Sigmoid colon (tissue), 7 donors: ENCODE measurements around the gene PRPH2. TPM values are rescaled to one million over a fixed set of nuclear protein-coding genes. Genes with fewer than 3 reads are reported as not detected.
"Not testable (repeated sequence)": the region's sequence is repeated elsewhere in the genome, so short reads cannot be mapped to it uniquely, and the experiment has no call there.

Source experiments
- DNase-seq: peaks from one replicate; pipeline ENCODE4 v3.0.0-alpha.2; 2019
- H3K27ac ChIP-seq, 4 donors: fragments of 200-600 bp; sonication (generic); one replicate each; pipeline ENCODE4 v1.5.1; 2016 to 2019; ENCODE audit warnings: mild to moderate bottlenecking in 1 of 4
- H3K27me3 ChIP-seq, 3 donors: fragments of 200-600 bp; sonication (generic); one replicate each; pipeline ENCODE4 v1.5.1; 2019; ENCODE audit warnings: mild to moderate bottlenecking in 1 of 3
- H3K36me3 ChIP-seq, 4 donors: fragments of 200-600 bp; sonication (generic); one replicate each; pipeline ENCODE4 v1.5.1; 2016 to 2019
- H3K4me1 ChIP-seq, 4 donors: fragments of 200-600 bp; sonication (generic); one replicate each; pipeline ENCODE4 v1.5.1; 2017 to 2019
- H3K4me3 ChIP-seq, 4 donors: fragments of 200-600 bp; sonication (generic); one replicate each; pipeline ENCODE4 v1.5.1; 2017 to 2019; ENCODE audit warnings: mild to moderate bottlenecking in 2 of 4, moderate library complexity in 1 of 4
- H3K9me3 ChIP-seq, 4 donors: fragments of 200-600 bp in 3 of 4; sonication (generic) in 3 of 4; one replicate each; pipeline versions ENCODE4 v1.5.1 to v1.6.1; 2013 to 2019
- CTCF ChIP-seq, 4 experiments: fragments of 450-650 bp in 3 of 4; fragments of 200-600 bp in 1 of 4; IDR thresholded peaks; one replicate each; pipeline ENCODE4 v1.5.1; 2016 to 2019; ENCODE audit warnings: antibody characterized with exemption in 4 of 4, mild to moderate bottlenecking in 3 of 4, moderate library complexity in 2 of 4
- EP300 ChIP-seq, 4 donors: sonication (generic); formaldehyde crosslinking; IDR thresholded peaks; one replicate each; pipeline ENCODE4 v1.6.1; 2017; ENCODE audit warnings: antibody characterized with exemption in 4 of 4
- POLR2A ChIP-seq, 2 donors: fragments of 450-650 bp; IDR thresholded peaks; one replicate each; pipeline ENCODE4 v1.6.1; 2016; ENCODE audit warnings: antibody characterized with exemption in 2 of 2, mild to moderate bottlenecking in 2 of 2, moderate library complexity in 2 of 2
- POLR2AphosphoS5 ChIP-seq, 4 donors: sonication (generic); formaldehyde crosslinking; IDR thresholded peaks; one replicate each; pipeline ENCODE4 v1.6.1; 2017; ENCODE audit warnings: antibody characterized with exemption in 4 of 4
- WGBS, 2 donors: extraction: QIAGEN DNeasy Blood & Tissue Kit; methylation state at CpG; one replicate each; pipeline ENCODE4 v1.1.7; 2013; 5-methylcytosine and 5-hydroxymethylcytosine counted together
- intact Hi-C: fragments of 100-400 bp; cut with DNase I; formaldehyde crosslinking; loops from one replicate; pipeline ENCODE4 v1.15.1; 2023
- polyA plus RNA-seq, 3 donors: library from polyadenylated mRNA; stranded (reverse); fragments of 200-250 nt; gene quantifications; one replicate each; pipeline ENCODE4 v1.2.3, GENCODE V29; 2013
- total RNA-seq, 4 donors: library from RNA; depleted of rRNA; stranded (reverse); fragments of >200 nt; gene quantifications; one replicate each; pipeline ENCODE4 v1.1.0, GENCODE V29; 2016
- donor health status: healthy with polysubstance abuse.
- donor health status: Bipolar disorder and iron deficiency.
- donor health status: healthy.

The PRPH2 gene
- total and polyA plus RNA-seq, 7 donors: under 0.01 to 3.5 (median 0.71) TPM; not detected in 1

- Histone ChIP-seq H3K27me3 (no peaks in the 10 kb centered on the region), H3K9me3 (no peaks in the 10 kb centered on the region), H3K27ac (peak overlapping the region in 3 of 4 donors; percentile 69 to 75 (median 69)), H3K4me3 (no peak overlapping the region), H3K4me1 (peaks cover 0 to 38% (median 24%) of the 10 kb centered on the region in 4 donors), H3K36me3 (peaks cover 16 to 80% (median 42%) of the 10 kb centered on the region in 4 donors)
- no peak for TF ChIP-seq EP300 (IDR thresholded peaks at IDR 0.05)
- intact Hi-C loops: loop anchor here (5.0 kb wide), 1 partner anchor 36 kb away; no protein-coding TSS in a partner anchor
- 70 to 77% methylated on average over 2 of the region's 2 CpGs for WGBS, 2 donors
- no peak for DNase-seq
Measured at GRCh38 chr6:42690872-42691271, 31.5 kb downstream of the PRPH2 start.

- WGBS, 2 donors: 94 to 95% methylated on average over 5 of the region's 5 CpGs
- Histone ChIP-seq H3K27me3 (no peaks in the 10 kb centered on the region), H3K27ac (peak overlapping the region in 1 of 4 donors; percentile 21), H3K4me1 (peaks cover 0 to 34% (median 23%) of the 10 kb centered on the region in 4 donors), H3K36me3 (peaks cover 20 to 86% (median 48%) of the 10 kb centered on the region in 4 donors), H3K9me3 (no peaks in the 10 kb centered on the region), H3K4me3 (no peak overlapping the region)
- no peak for DNase-seq
- no peak for TF ChIP-seq POLR2A (IDR thresholded peaks at IDR 0.05)
- intact Hi-C loops: loop anchor here (5.0 kb wide), 1 partner anchor 37 kb away; no protein-coding TSS in a partner anchor
Measured at GRCh38 chr6:42690151-42690702, 32.2 kb downstream of the PRPH2 start.

- peaks cover 25 to 95% (median 54%) of the 10 kb centered on the region in 4 donors for H3K36me3 ChIP-seq
- intact Hi-C loops: no loop called here
- no peak for DNase-seq
- no peak overlapping the region for H3K4me3 ChIP-seq
- no peaks in the 10 kb centered on the region for H3K27me3 ChIP-seq
- 96% methylated on average over 7 of the region's 7 CpGs for WGBS, 2 donors
- no peak overlapping the region for H3K27ac ChIP-seq
- no peaks in the 10 kb centered on the region for H3K9me3 ChIP-seq
- peaks cover 0 to 26% (median 18%) of the 10 kb centered on the region in 4 donors for H3K4me1 ChIP-seq
- no peak for TF ChIP-seq POLR2A (IDR thresholded peaks at IDR 0.05)
- no peak for TF ChIP-seq POLR2AphosphoS5 (IDR thresholded peaks at IDR 0.05)
- no peak for TF ChIP-seq EP300 (IDR thresholded peaks at IDR 0.05)
- TF ChIP-seq CTCF (IDR thresholded peaks at IDR 0.05): no peak
Measured at GRCh38 chr6:42689371-42689770, 33.0 kb downstream of the PRPH2 start.

GRCh38 chr6:42688281-42688680, 34.1 kb downstream of the PRPH2 start:
- TF ChIP-seq POLR2AphosphoS5 (IDR thresholded peaks at IDR 0.05) (no peak), POLR2A (IDR thresholded peaks at IDR 0.05) (no peak), CTCF (IDR thresholded peaks at IDR 0.05) (no peak), EP300 (IDR thresholded peaks at IDR 0.05) (no peak)
- Histone ChIP-seq H3K9me3 (no peaks in the 10 kb centered on the region), H3K4me3 (no peak overlapping the region), H3K27me3 (no peaks in the 10 kb centered on the region), H3K4me1 (peaks cover 0 to 16% (median 14%) of the 10 kb centered on the region in 4 donors), H3K36me3 (peaks cover 25 to 95% (median 57%) of the 10 kb centered on the region in 4 donors), H3K27ac (no peak overlapping the region)
- WGBS, 2 donors: 87 to 94% methylated on average over 3 of the region's 3 CpGs
- DNase-seq: no peak
- intact Hi-C loops: no loop called here

- H3K27ac ChIP-seq: no peak overlapping the region
- intact Hi-C loops: no loop called here
- no peak overlapping the region for H3K4me3 ChIP-seq
- peaks cover 19 to 100% (median 65%) of the 10 kb centered on the region in 4 donors for H3K36me3 ChIP-seq
- no peaks in the 10 kb centered on the region for H3K9me3 ChIP-seq
- no peak for DNase-seq
- no peaks in the 10 kb centered on the region for H3K4me1 ChIP-seq
- H3K27me3 ChIP-seq: no peaks in the 10 kb centered on the region
- 96 to 97% methylated on average over 5 of the region's 5 CpGs for WGBS, 2 donors
- TF ChIP-seq EP300 (IDR thresholded peaks at IDR 0.05) (no peak), CTCF (IDR thresholded peaks at IDR 0.05) (no peak), POLR2A (IDR thresholded peaks at IDR 0.05) (no peak), POLR2AphosphoS5 (IDR thresholded peaks at IDR 0.05) (no peak)
Measured at GRCh38 chr6:42679358-42679757, 43.0 kb downstream of the PRPH2 start.

GRCh38 chr6:42674780-42675179, 47.6 kb downstream of the PRPH2 start:
- Histone ChIP-seq H3K4me1 (no peaks in the 10 kb centered on the region), H3K27me3 (no peaks in the 10 kb centered on the region), H3K36me3 (peaks cover 27 to 100% (median 83%) of the 10 kb centered on the region in 4 donors), H3K9me3 (no peaks in the 10 kb centered on the region), H3K4me3 (no peak overlapping the region), H3K27ac (no peak overlapping the region)
- intact Hi-C loops: no loop called here
- WGBS, 2 donors: 89 to 97% methylated on average over 3 of the region's 3 CpGs
- no peak for DNase-seq
- TF ChIP-seq CTCF (IDR thresholded peaks at IDR 0.05) (no peak), POLR2A (IDR thresholded peaks at IDR 0.05) (no peak), EP300 (IDR thresholded peaks at IDR 0.05) (no peak), POLR2AphosphoS5 (IDR thresholded peaks at IDR 0.05) (no peak)

GRCh38 chr6:42674368-42674767, 48.0 kb downstream of the PRPH2 start:
- H3K9me3 ChIP-seq, H3K27me3 ChIP-seq, H3K27ac ChIP-seq, H3K4me3 ChIP-seq, DNase-seq, intact Hi-C loops, H3K4me1 ChIP-seq: not testable (repeated sequence)
- peaks cover 27 to 100% (median 84%) of the 10 kb centered on the region in 4 donors for H3K36me3 ChIP-seq
- 74 to 88% methylated on average over 6 of the region's 6 CpGs for WGBS, 2 donors
